H1 (cell line): ENCODE data around the gene DNAJB8. TPM values are rescaled to one million over a fixed set of nuclear protein-coding genes. Genes with fewer than 3 reads are reported as not detected.

Experiments
- CTCF ChIA-PET: fragments of 300-600 bp; sonication (Branson Sonifier 250); formaldehyde crosslinking; loops from one replicate; lab custom pipeline; 2021; ENCODE audit not compliant: partially characterized antibody; lab: Charles Lee
- POLR2A ChIA-PET: fragments of 300-600 bp; sonication (Branson Sonifier 250); formaldehyde crosslinking; loops from one replicate; lab custom pipeline; 2021; ENCODE audit warnings: inconsistent platforms; ENCODE audit not compliant: partially characterized antibody; lab: Charles Lee
- DNase-seq, 2 experiments: peaks; one replicate each; pipeline versions ENCODE4 v3.0.0 to v3.0.0-alpha.2; 2010 to 2022; ENCODE audit warnings: low spot score in 2 of 2, low read depth in 1 of 2, mixed read lengths in 1 of 2
- FAIRE-seq: peaks from 2 replicates; lab custom pipeline; 2011; peaks lifted over from hg19 to GRCh38; lab: Jason Lieb, UNC
- H2AFZ ChIP-seq: 2 replicates; pipeline ENCODE4 v1.8.1; 2012; ENCODE audit warnings: low read length, inconsistent platforms
- H2AK5ac ChIP-seq: 2 replicates; pipeline ENCODE4 v1.6.1; 2013; ENCODE audit warnings: low read depth, low read length
- H2BK120ac ChIP-seq: replicated peaks from 2 replicates; pipeline ENCODE3; 2013; ENCODE audit warnings: low read depth, low read length, inconsistent platforms
- H2BK12ac ChIP-seq: 2 replicates; pipeline ENCODE4 v1.6.1; 2013; ENCODE audit warnings: low read depth, low read length
- H2BK15ac ChIP-seq: 2 replicates; pipeline ENCODE4 v1.6.1; 2013; ENCODE audit warnings: low read length
- H2BK20ac ChIP-seq: 2 replicates; pipeline ENCODE4 v1.6.1; 2013; ENCODE audit warnings: low read length
- H2BK5ac ChIP-seq: 2 replicates; pipeline ENCODE4 v1.6.1; 2013; ENCODE audit warnings: low read depth, low read length
- H3K14ac ChIP-seq: 2 replicates; pipeline ENCODE4 v1.6.1; 2013; ENCODE audit warnings: inconsistent platforms; ENCODE audit not compliant: insufficient read length
- H3K18ac ChIP-seq: 2 replicates; pipeline ENCODE4 v1.6.1; 2013; ENCODE audit warnings: low read length; ENCODE audit errors: extremely low read depth
- H3K23ac ChIP-seq: 2 replicates; pipeline ENCODE4 v1.6.1; 2013; ENCODE audit warnings: inconsistent platforms; ENCODE audit not compliant: insufficient read length
- H3K23me2 ChIP-seq: 2 replicates; pipeline ENCODE4 v1.6.1; 2013; ENCODE audit warnings: low read depth, low read length
- H3K27ac ChIP-seq: 2 replicates; pipeline ENCODE4 v1.6.1; 2011; ENCODE audit warnings: low read depth, low read length, inconsistent platforms
- H3K27me3 ChIP-seq, 4 experiments: replicated peaks in 1 of 4; 1 replicate in 1 of 4; 2 replicates in 3 of 4; pipeline versions ENCODE4 v1.6.1 to v1.8.1; 2011 to 2013; ENCODE audit warnings: low read length in 3 of 4, mild to moderate bottlenecking in 3 of 4, inconsistent platforms in 2 of 4, mixed read lengths in 2 of 4, moderate library complexity in 1 of 4; ENCODE audit not compliant: control insufficient read depth in 3 of 4, insufficient read depth in 3 of 4; ENCODE audit errors: extremely low read depth in 1 of 4
- H3K36me3 ChIP-seq, 4 experiments: 2 replicates each; pipeline versions ENCODE4 v1.6.1 to v1.8.1; 2011 to 2013; ENCODE audit warnings: mild to moderate bottlenecking in 4 of 4, low read length in 3 of 4, moderate library complexity in 2 of 4, control low read depth in 1 of 4, inconsistent platforms in 1 of 4; ENCODE audit not compliant: insufficient read depth in 4 of 4, control insufficient read depth in 2 of 4
- H3K4ac ChIP-seq: replicated peaks from 2 replicates; pipeline ENCODE3; 2013; ENCODE audit warnings: low read length, low read depth, mixed read lengths, inconsistent platforms; ENCODE audit not compliant: insufficient read length
- H3K4me1 ChIP-seq, 4 experiments: replicated peaks in 1 of 4; 1 replicate in 1 of 4; 2 replicates in 3 of 4; pipeline versions ENCODE4 v1.6.1 to v1.8.1; 2011 to 2013; ENCODE audit warnings: low read length in 3 of 4, inconsistent platforms in 2 of 4, mixed read lengths in 1 of 4; ENCODE audit not compliant: insufficient read depth in 4 of 4, control insufficient read depth in 3 of 4
- H3K4me2 ChIP-seq, 2 experiments: 2 replicates each; pipeline versions ENCODE4 v1.6.1 to v1.8.1; 2011 to 2013; ENCODE audit warnings: low read depth in 2 of 2, low read length in 2 of 2, control low read depth in 1 of 2, inconsistent platforms in 1 of 2, mild to moderate bottlenecking in 1 of 2; ENCODE audit not compliant: insufficient read depth in 1 of 2
- H3K4me3 ChIP-seq, 4 experiments: fragments of 200-600, 300-600 bp in 1 of 4; sonication (generic), shearing (Covaris generic), sonication (Bioruptor Twin) in 1 of 4; 2 replicates each; pipeline versions ENCODE4 v1.5.1 to v1.8.1; 2011 to 2016; ENCODE audit warnings: low read length in 4 of 4, low read depth in 3 of 4, control low read depth in 2 of 4, inconsistent platforms in 2 of 4, mild to moderate bottlenecking in 2 of 4, mixed read lengths in 1 of 4, moderate library complexity in 1 of 4; ENCODE audit not compliant: insufficient read depth in 2 of 4; ENCODE audit errors: extremely low read depth in 1 of 4
- H3K56ac ChIP-seq: replicated peaks from 2 replicates; pipeline ENCODE3; 2013; ENCODE audit warnings: low read depth, mild to moderate bottlenecking, mixed read lengths, low read length, inconsistent platforms; ENCODE audit not compliant: insufficient read length
- H3K79me1 ChIP-seq: 2 replicates; pipeline ENCODE4 v1.6.1; 2013; ENCODE audit warnings: low read depth, low read length, control low read depth
- H3K79me2 ChIP-seq, 2 experiments: 2 replicates each; pipeline versions ENCODE4 v1.6.1 to v1.8.1; 2012 to 2013; ENCODE audit warnings: low read length in 2 of 2, mild to moderate bottlenecking in 2 of 2, inconsistent platforms in 1 of 2; ENCODE audit not compliant: insufficient read depth in 2 of 2, control insufficient read depth in 1 of 2
- H3K9ac ChIP-seq, 4 experiments: replicated peaks in 1 of 4; 1 replicate in 1 of 4; 2 replicates in 3 of 4; pipeline versions ENCODE4 v1.6.1 to v1.8.1; 2011 to 2013; ENCODE audit warnings: low read depth in 3 of 4, low read length in 3 of 4, control low read depth in 2 of 4, mild to moderate bottlenecking in 2 of 4, moderate library complexity in 2 of 4, inconsistent platforms in 1 of 4; ENCODE audit errors: extremely low read depth in 1 of 4
- H3K9me3 ChIP-seq, 2 experiments: 2 replicates each; pipeline versions ENCODE4 v1.6.1 to v1.8.1; 2012 to 2013; ENCODE audit warnings: mild to moderate bottlenecking in 2 of 2, moderate library complexity in 2 of 2, control low read depth in 1 of 2, inconsistent platforms in 1 of 2, low read depth in 1 of 2, low read length in 1 of 2, mixed read lengths in 1 of 2; ENCODE audit not compliant: insufficient read depth in 2 of 2
- H4K20me1 ChIP-seq, 2 experiments: replicated peaks in 1 of 2; 2 replicates each; pipeline versions ENCODE3 to v1.8.1; 2011 to 2013; ENCODE audit warnings: inconsistent platforms in 2 of 2, low read length in 2 of 2, mild to moderate bottlenecking in 1 of 2; ENCODE audit not compliant: insufficient read depth in 2 of 2, control insufficient read depth in 1 of 2
- H4K5ac ChIP-seq: 2 replicates; pipeline ENCODE4 v1.6.1; 2013; ENCODE audit warnings: low read length, low read depth, mixed read lengths, inconsistent platforms; ENCODE audit not compliant: insufficient read length
- H4K8ac ChIP-seq: 2 replicates; pipeline ENCODE4 v1.8.0; 2013; ENCODE audit warnings: mild to moderate bottlenecking, moderate library complexity, low read length, inconsistent platforms; ENCODE audit not compliant: insufficient read depth; ENCODE audit errors: extremely low read depth
- H4K91ac ChIP-seq: replicated peaks from 2 replicates; pipeline ENCODE3; 2013; ENCODE audit warnings: low read length, mixed read lengths, inconsistent platforms; ENCODE audit not compliant: insufficient read length
- ASH2L ChIP-seq: fragments of 200-600, 300-600 bp; sonication (generic); IDR thresholded peaks from one replicate; pipeline ENCODE4 v1.7.1; 2017; ENCODE audit warnings: low read length
- BACH1 ChIP-seq: IDR thresholded peaks from 2 replicates; pipeline ENCODE4 v1.6.1; 2012; ENCODE audit warnings: low read length, improper control_type of control experiment
- CHD1 ChIP-seq: IDR thresholded peaks from 2 replicates; pipeline ENCODE4 v1.6.1; 2012; ENCODE audit warnings: low read depth, low read length, improper control_type of control experiment
- EZH2 ChIP-seq: fragments of 200-600 bp; sonication (generic); IDR thresholded peaks from 2 replicates; pipeline ENCODE4 v1.7.1; 2012; ENCODE audit warnings: low read depth, mild to moderate bottlenecking, moderate library complexity, low read length, inconsistent platforms; ENCODE audit not compliant: severe bottlenecking
- JUN ChIP-seq: IDR thresholded peaks from 2 replicates; pipeline ENCODE4 v1.6.1; 2011; ENCODE audit warnings: low read depth, mild to moderate bottlenecking, improper control_type of control experiment, low read length
- JUND ChIP-seq: IDR thresholded peaks from 2 replicates; pipeline ENCODE4 v1.6.1; 2011; ENCODE audit warnings: mild to moderate bottlenecking, improper control_type of control experiment, low read length
- PHF8 ChIP-seq: fragments of 200-600 bp; sonication (generic); conservative IDR thresholded peaks from 2 replicates; pipeline ENCODE4 v1.7.1; 2012; ENCODE audit warnings: low read depth, mild to moderate bottlenecking, inconsistent platforms, low read length, moderate library complexity
- POU5F1 ChIP-seq: IDR thresholded peaks from 2 replicates; pipeline ENCODE4 v1.6.1; 2011; ENCODE audit warnings: low read depth, mild to moderate bottlenecking, low read length, moderate library complexity
- SAP30 ChIP-seq: fragments of 300-600 bp; sonication (generic); IDR thresholded peaks from 2 replicates; pipeline ENCODE4 v1.7.1; 2012; ENCODE audit warnings: low read length, moderate library complexity, mild to moderate bottlenecking, inconsistent platforms; ENCODE audit not compliant: insufficient read depth, insufficient replicate concordance
- SP4 ChIP-seq: IDR thresholded peaks from 2 replicates; pipeline ENCODE4 v1.6.1; 2012; ENCODE audit warnings: low read length, inconsistent platforms
- TEAD4 ChIP-seq: IDR thresholded peaks from 2 replicates; pipeline ENCODE4 v1.6.1; 2012; ENCODE audit warnings: low read depth, low read length, inconsistent platforms, mixed read lengths
- WGBS, 2 experiments: shearing (Covaris generic) in 1 of 2; methylation state at CpG; one replicate each; pipeline versions ENCODE4 v1.1.6 to v1.1.7; 2013 to 2015; ENCODE audit warnings: low lambda C conversion rate in 2 of 2, mixed read lengths in 2 of 2, inconsistent platforms in 1 of 2, low coverage in 1 of 2, missing lambda C conversion rate in 1 of 2; ENCODE audit not compliant: insufficient replicate concordance in 2 of 2, insufficient coverage in 1 of 2, insufficient read length in 1 of 2; ENCODE audit errors: extremely low coverage in 1 of 2, missing lambda C conversion rate in 1 of 2; 5-methylcytosine and 5-hydroxymethylcytosine counted together
- polyA plus RNA-seq, 7 experiments: library from polyadenylated mRNA; depleted of rRNA in 3 of 7; stranded (reverse) in 5 of 7; unstranded in 2 of 7; fragments of >200 nt in 5 of 7; fragments of 200-250 nt in 2 of 7; gene quantifications; 1 replicate in 5 of 7; 2 replicates in 1 of 7; 4 replicates in 1 of 7; pipeline versions ENCODE4 v1.2.1 to v1.2.3, GENCODE V29; 2011 to 2013; ENCODE audit warnings: missing spikeins in 2 of 7, mixed read lengths in 2 of 7
- total RNA-seq: library from RNA; stranded (reverse); fragmentation: NEBNext Ultra II Directional; extraction: Animal tissue kit (Norgen Biotek cat#: 25700); gene quantifications from 2 replicates; pipeline ENCODE4 v1.2.1, GENCODE V29; 2021

DNAJB8 gene
- total and polyA plus RNA-seq, 2 of the 8 experiments (the other 6 are each of a cell fraction or from before 2014, with no cell fraction given), result not detected

DNA sequence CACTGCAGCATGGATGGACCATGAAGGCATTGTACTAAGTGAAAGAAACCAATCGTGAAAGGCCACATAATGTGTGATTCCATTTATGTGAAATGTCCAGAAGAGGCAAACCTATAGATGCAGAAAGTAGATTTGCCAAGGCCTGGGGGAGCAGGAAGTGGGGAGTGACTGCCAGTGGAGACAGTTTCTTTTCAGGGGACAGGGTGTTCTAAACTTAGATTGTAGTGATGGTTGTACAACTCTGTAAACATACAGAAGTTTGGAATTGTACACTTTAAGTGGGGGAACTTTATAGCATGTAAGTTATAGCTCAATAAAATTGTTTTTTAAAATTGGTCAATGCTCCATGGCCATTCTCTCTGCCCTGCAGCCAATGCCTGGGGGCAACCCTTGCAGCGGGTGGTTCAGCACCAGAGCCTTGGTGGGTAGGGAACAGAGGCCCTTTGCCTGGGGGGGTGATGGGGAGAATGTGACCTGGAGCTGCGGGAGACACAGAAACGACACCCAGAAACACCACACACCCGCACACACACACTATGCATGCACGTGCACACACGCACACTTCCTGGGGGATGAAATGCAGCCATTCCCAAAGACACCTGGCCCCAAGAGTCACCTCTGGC, 43.1 kb downstream of the DNAJB8 start:
- H3K36me3 ChIP-seq, result no peaks in the 10 kb centered on the region
- WGBS, 2 experiments, result 87% methylated on average over 7 of the region's 7 CpGs; no CpG with 5 or more reads in 1 of the 2 experiments
- H3K27me3 ChIP-seq, result peaks cover 3 to 37% (median 28%) of the 10 kb centered on the region in 4 experiments
- H2BK20ac ChIP-seq, result no peak overlapping the region
- H4K20me1 ChIP-seq, result peaks cover 4 to 8% of the 10 kb centered on the region in 2 experiments
- no peaks in the 10 kb centered on the region for H3K79me1 ChIP-seq
- no peak overlapping the region for H3K4me2 ChIP-seq
- H4K8ac ChIP-seq, result peak overlapping the region; percentile 35; the same call in 1 of the 2 replicates
- no peak for FAIRE-seq
- POLR2A ChIA-PET, result interaction anchor here (1.4 kb wide), 1 partner anchor 10 kb away, joined by 3 read pairs; no protein-coding TSS in a partner anchor
- no peak overlapping the region for H2BK12ac ChIP-seq
- H3K18ac ChIP-seq, result no peak overlapping the region
- no peaks in the 10 kb centered on the region for H3K9me3 ChIP-seq
- no peak overlapping the region for H3K4ac ChIP-seq
- H3K79me2 ChIP-seq, result no peaks in the 10 kb centered on the region
- no peak overlapping the region for H2AFZ ChIP-seq
- H2BK120ac ChIP-seq, result no peak overlapping the region
- H3K9ac ChIP-seq, result no peak overlapping the region
- H3K23ac ChIP-seq, result no peak overlapping the region
- H3K27ac ChIP-seq, result no peak overlapping the region
- H3K56ac ChIP-seq, result no peak overlapping the region
- CTCF ChIA-PET, result interaction anchor here (0.6 to 11.0 kb wide), 11 partner anchors 9 to 181 kb away, joined by 3 to 144 read pairs (median 4); partner anchors contain the start of gene GATA2
- no peaks in the 10 kb centered on the region for H3K23me2 ChIP-seq
- no peak overlapping the region for H2BK5ac ChIP-seq
- no peak for TF ChIP-seq JUND
- no peak for TF ChIP-seq BACH1
- TF ChIP-seq POU5F1, result no peak
- no peak for TF ChIP-seq SP4
- TF ChIP-seq ASH2L, result no peak
- TF ChIP-seq CHD1, result no peak
- TF ChIP-seq TEAD4, result no peak
- TF ChIP-seq JUN, result no peak
- TF ChIP-seq EZH2, result no peak
- TF ChIP-seq SAP30, result no peak
- no peak for TF ChIP-seq PHF8
- no peak overlapping the region for H4K5ac ChIP-seq
- no peak overlapping the region for H3K4me3 ChIP-seq
- H3K4me1 ChIP-seq, result peaks cover 0 to 11% (median 10%) of the 10 kb centered on the region in 4 experiments; a peak in 5 of 7 replicates
- no peak overlapping the region for H4K91ac ChIP-seq
- H2AK5ac ChIP-seq, result no peak overlapping the region
- DNase-seq, result no peak
- H3K14ac ChIP-seq, result no peak overlapping the region
- no peak overlapping the region for H2BK15ac ChIP-seq
